Measurements from ENCODE around the gene CEP43.

DNA sequence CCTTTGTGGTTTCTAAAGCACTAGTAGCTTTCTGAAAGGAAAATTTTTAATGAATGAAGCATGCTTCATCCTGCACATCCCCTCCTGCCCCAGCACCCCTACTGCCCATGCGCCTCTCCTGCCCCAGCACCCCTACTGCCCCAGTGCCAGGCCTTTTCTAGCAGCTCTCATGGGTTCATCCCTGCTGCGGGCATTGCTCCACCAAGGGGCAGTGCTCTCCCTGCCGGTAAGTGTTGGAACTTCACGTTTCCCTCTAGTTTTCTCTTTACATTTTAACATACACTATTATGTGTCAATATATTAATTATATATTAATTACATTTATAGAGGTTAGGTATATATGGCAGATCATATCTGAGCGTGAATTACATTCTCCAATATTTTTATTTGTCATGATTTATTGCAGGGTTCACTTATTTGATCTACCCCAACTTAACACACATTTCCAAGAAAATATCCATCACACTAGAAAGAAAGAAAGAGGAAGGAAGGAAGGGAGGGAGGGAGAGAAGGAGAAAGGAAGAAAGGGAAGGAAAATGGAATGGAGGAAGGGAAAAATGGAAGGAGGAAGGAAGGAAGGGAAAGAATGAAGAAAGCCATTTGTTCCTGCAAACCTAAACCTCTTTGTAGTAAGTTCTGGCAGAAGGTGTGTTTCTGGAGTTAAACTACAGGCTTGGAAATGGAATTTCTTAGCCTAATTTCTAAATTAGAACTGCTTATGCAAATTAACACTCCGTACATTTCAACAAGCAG lies 46.8 kb downstream of the CEP43 start:
- TF ChIP-seq, protein P1, sequence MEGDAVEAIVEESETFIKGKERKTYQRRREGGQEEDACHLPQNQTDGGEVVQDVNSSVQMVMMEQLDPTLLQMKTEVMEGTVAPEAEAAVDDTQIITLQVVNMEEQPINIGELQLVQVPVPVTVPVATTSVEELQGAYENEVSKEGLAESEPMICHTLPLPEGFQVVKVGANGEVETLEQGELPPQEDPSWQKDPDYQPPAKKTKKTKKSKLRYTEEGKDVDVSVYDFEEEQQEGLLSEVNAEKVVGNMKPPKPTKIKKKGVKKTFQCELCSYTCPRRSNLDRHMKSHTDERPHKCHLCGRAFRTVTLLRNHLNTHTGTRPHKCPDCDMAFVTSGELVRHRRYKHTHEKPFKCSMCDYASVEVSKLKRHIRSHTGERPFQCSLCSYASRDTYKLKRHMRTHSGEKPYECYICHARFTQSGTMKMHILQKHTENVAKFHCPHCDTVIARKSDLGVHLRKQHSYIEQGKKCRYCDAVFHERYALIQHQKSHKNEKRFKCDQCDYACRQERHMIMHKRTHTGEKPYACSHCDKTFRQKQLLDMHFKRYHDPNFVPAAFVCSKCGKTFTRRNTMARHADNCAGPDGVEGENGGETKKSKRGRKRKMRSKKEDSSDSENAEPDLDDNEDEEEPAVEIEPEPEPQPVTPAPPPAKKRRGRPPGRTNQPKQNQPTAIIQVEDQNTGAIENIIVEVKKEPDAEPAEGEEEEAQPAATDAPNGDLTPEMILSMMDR (IDR thresholded peaks at IDR 0.05), result no peak
- TF ChIP-seq POLR2A (IDR thresholded peaks at IDR 0.05), result no peak
